Loucy (cell line): ENCODE data around the gene COBLL1.
A peak's percentile ranks its signal among the peaks of the same experiment; 100 is the strongest.

ENCODE experiments used
- H2AFZ ChIP-seq: fragments of 200-600 bp; sonication (generic); 2 replicates; pipeline ENCODE4 v1.6.0; 2016; ENCODE audit warnings: antibody characterized with exemption, mild to moderate bottlenecking, low read length, moderate library complexity
- H3F3A ChIP-seq: fragments of 200-600 bp; 2 replicates; pipeline ENCODE4 v1.6.0; 2016; ENCODE audit warnings: antibody characterized with exemption, low read depth, mild to moderate bottlenecking
- H3K27me3 ChIP-seq: fragments of 200-600 bp; sonication (generic); 2 replicates; pipeline ENCODE4 v1.6.1; 2014; ENCODE audit warnings: low read length, mild to moderate bottlenecking; ENCODE audit not compliant: insufficient read depth, poor library complexity, severe bottlenecking
- H3K36me3 ChIP-seq: fragments of 200-600 bp; sonication (generic); 2 replicates; pipeline ENCODE4 v1.6.1; 2016; ENCODE audit warnings: low read length; ENCODE audit not compliant: insufficient read depth
- H3K4me1 ChIP-seq: fragments of 200-600 bp; sonication (generic); 2 replicates; pipeline ENCODE4 v1.5.1; 2014; ENCODE audit warnings: low read length, mild to moderate bottlenecking; ENCODE audit not compliant: insufficient read depth, poor library complexity, severe bottlenecking
- H3K4me2 ChIP-seq: fragments of 200-600 bp; sonication (generic); 2 replicates; pipeline ENCODE4 v1.6.0; 2014; ENCODE audit warnings: antibody characterized with exemption, low read length, low read depth, mild to moderate bottlenecking; ENCODE audit not compliant: poor library complexity, severe bottlenecking
- H3K4me3 ChIP-seq: fragments of 200-600 bp; sonication (generic); 2 replicates; pipeline ENCODE4 v1.5.1; 2014; ENCODE audit warnings: low read length, mild to moderate bottlenecking, mixed read lengths; ENCODE audit not compliant: poor library complexity, severe bottlenecking
- H3K79me2 ChIP-seq: fragments of 200-600 bp; sonication (generic); 2 replicates; pipeline ENCODE4 v1.6.1; 2014; ENCODE audit warnings: low read length; ENCODE audit not compliant: insufficient read depth
- H3K9ac ChIP-seq: fragments of 200-600 bp; sonication (generic); 2 replicates; pipeline ENCODE4 v1.6.0; 2014; ENCODE audit warnings: mild to moderate bottlenecking, low read depth, low read length, moderate library complexity; ENCODE audit not compliant: poor library complexity, severe bottlenecking
- H3K9me2 ChIP-seq: fragments of 200-600 bp; sonication (generic); replicated peaks from 2 replicates; pipeline ENCODE4 v1.6.1; 2016; ENCODE audit warnings: low read depth, low read length, mixed read lengths
- H3K9me3 ChIP-seq: fragments of 200-600 bp; sonication (generic); 2 replicates; pipeline ENCODE4 v1.6.1; 2014; ENCODE audit warnings: mild to moderate bottlenecking, antibody characterized with exemption, low read length, low read depth; ENCODE audit not compliant: insufficient read depth
- H4K20me1 ChIP-seq: fragments of 200-600 bp; sonication (generic); 2 replicates; pipeline ENCODE4 v1.6.0; 2014; ENCODE audit warnings: antibody characterized with exemption, low read length, mild to moderate bottlenecking; ENCODE audit not compliant: insufficient read depth, poor library complexity, severe bottlenecking
- CTCF ChIP-seq: fragments of 200-600 bp; sonication (generic); conservative IDR thresholded peaks from 2 replicates; pipeline ENCODE4 v1.5.1; 2014; ENCODE audit warnings: mild to moderate bottlenecking, antibody characterized with exemption, low read length
- EZH2phosphoT487 ChIP-seq: fragments of 200-600 bp; IDR thresholded peaks from 2 replicates; pipeline ENCODE4 v1.6.1; 2018; ENCODE audit warnings: antibody characterized with exemption, mild to moderate bottlenecking, moderate library complexity, borderline replicate concordance

Gene COBLL1

GRCh38 chr2:164789968-164790367 is 51.7 kb downstream of the COBLL1 start:
- Histone ChIP-seq H2AFZ (no peak overlapping the region), H3K9ac (no peak overlapping the region), H3K9me2 (no peaks in the 10 kb centered on the region), H3K4me2 (no peak overlapping the region), H3K36me3 (no peaks in the 10 kb centered on the region), H3K4me1 (peaks cover 10% of the 10 kb centered on the region), H3K9me3 (no peaks in the 10 kb centered on the region), H3K4me3 (no peak overlapping the region), H3K79me2 (no peaks in the 10 kb centered on the region), H3F3A (no peaks in the 10 kb centered on the region), H3K27me3 (no peaks in the 10 kb centered on the region), H4K20me1 (no peaks in the 10 kb centered on the region)
- no peak for TF ChIP-seq CTCF
- TF ChIP-seq EZH2phosphoT487, result no peak

GRCh38 chr2:164786787-164787186 is 54.8 kb downstream of the COBLL1 start:
- Histone ChIP-seq H3K9me3 (no peaks in the 10 kb centered on the region), H3K4me3 (no peak overlapping the region), H3K36me3 (no peaks in the 10 kb centered on the region), H2AFZ (0 out of 2 replicates have a peak overlapping the region, but pooled peaks have one; percentile 25), H3K9ac (no peak overlapping the region), H3K9me2 (no peaks in the 10 kb centered on the region), H3F3A (no peaks in the 10 kb centered on the region), H3K4me1 (no peaks in the 10 kb centered on the region), H3K79me2 (no peaks in the 10 kb centered on the region), H3K4me2 (no peak overlapping the region), H4K20me1 (no peaks in the 10 kb centered on the region), H3K27me3 (no peaks in the 10 kb centered on the region)
- TF ChIP-seq EZH2phosphoT487, result no peak
- no peak for TF ChIP-seq CTCF

GRCh38 chr2:164785457-164785856 is 56.2 kb downstream of the COBLL1 start:
- H4K20me1 ChIP-seq, result no peaks in the 10 kb centered on the region
- no peak overlapping the region for H3K9ac ChIP-seq
- no peaks in the 10 kb centered on the region for H3F3A ChIP-seq
- H3K4me1 ChIP-seq, result no peaks in the 10 kb centered on the region
- H3K4me2 ChIP-seq, result no peak overlapping the region
- TF ChIP-seq CTCF (no peak), EZH2phosphoT487 (no peak)
- no peaks in the 10 kb centered on the region for H3K9me2 ChIP-seq
- no peaks in the 10 kb centered on the region for H3K9me3 ChIP-seq
- H3K4me3 ChIP-seq, result no peak overlapping the region
- H2AFZ ChIP-seq, result peak overlapping the region; percentile 84
- H3K27me3 ChIP-seq, result no peaks in the 10 kb centered on the region
- H3K36me3 ChIP-seq, result no peaks in the 10 kb centered on the region
- no peaks in the 10 kb centered on the region for H3K79me2 ChIP-seq
